ENCODE measurements around the gene USP13. TPM values are rescaled to one million over a fixed set of nuclear protein-coding genes. Genes with fewer than 3 reads are reported as not detected.
A peak's percentile ranks its signal among the peaks of the same experiment; 100 is the strongest.

The USP13 gene
- total RNA-seq, 2 donors from 2014 or later = 4.3 to 6.6 TPM

GRCh38 chr3:179651687-179652446, 973 bp upstream of the USP13 start:
- Histone ChIP-seq H3K27ac (no peak overlapping the region), H3K4me1 (no peaks in the 10 kb centered on the region), H3K27me3 (no peaks in the 10 kb centered on the region), H3K9ac (ENCODE audit: low read depth in 2 of 2, low read length in 2 of 2) (peak overlapping the region in 1 of 2 donors; percentile 58), H3K36me3 (no peaks in the 10 kb centered on the region), H3K4me3 (peak overlapping the region; percentile 66), H3K9me3 (no peaks in the 10 kb centered on the region)
- no peak for DNase-seq
- intact Hi-C loops (cut with DNase I) = no loop called here
- TF ChIP-seq, protein P1, sequence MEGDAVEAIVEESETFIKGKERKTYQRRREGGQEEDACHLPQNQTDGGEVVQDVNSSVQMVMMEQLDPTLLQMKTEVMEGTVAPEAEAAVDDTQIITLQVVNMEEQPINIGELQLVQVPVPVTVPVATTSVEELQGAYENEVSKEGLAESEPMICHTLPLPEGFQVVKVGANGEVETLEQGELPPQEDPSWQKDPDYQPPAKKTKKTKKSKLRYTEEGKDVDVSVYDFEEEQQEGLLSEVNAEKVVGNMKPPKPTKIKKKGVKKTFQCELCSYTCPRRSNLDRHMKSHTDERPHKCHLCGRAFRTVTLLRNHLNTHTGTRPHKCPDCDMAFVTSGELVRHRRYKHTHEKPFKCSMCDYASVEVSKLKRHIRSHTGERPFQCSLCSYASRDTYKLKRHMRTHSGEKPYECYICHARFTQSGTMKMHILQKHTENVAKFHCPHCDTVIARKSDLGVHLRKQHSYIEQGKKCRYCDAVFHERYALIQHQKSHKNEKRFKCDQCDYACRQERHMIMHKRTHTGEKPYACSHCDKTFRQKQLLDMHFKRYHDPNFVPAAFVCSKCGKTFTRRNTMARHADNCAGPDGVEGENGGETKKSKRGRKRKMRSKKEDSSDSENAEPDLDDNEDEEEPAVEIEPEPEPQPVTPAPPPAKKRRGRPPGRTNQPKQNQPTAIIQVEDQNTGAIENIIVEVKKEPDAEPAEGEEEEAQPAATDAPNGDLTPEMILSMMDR (IDR thresholded peaks at IDR 0.05) = no peak

DNA sequence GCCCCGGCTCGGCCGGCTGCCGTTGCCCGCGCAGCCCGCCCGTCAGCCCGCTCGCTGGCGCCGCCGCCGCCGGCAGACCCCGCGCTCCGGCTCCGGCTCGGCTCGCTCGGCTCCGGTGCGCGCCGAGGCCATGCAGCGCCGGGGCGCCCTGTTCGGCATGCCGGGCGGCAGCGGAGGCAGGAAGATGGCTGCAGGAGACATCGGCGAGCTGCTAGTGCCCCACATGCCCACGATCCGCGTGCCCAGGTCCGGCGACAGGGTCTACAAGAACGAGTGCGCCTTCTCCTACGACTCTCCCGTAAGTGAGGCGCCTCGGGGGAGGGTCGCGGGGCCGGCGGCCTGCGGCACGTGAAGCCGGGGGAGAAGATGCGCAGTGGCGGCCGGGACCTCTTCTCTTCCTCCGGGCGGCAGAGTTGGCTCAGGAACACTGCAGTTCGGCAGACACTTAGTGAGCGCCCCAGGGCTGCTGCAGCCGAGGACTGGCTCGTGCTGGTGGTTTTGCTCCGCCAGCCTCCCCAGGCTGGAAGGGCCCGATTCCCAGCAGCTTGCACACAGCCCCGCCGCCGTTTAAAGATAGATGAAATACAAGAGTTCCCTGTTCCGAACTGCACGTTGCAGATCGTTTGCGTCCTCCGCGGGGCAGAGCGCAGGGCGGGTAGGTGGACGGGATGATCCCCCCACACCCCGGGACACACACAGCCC, 407 bp downstream of the USP13 start:
- intact Hi-C loops (cut with DNase I) = no loop called here
- Histone ChIP-seq H3K4me3 (peak overlapping the region; percentile 66), H3K9me3 (no peaks in the 10 kb centered on the region), H3K36me3 (no peaks in the 10 kb centered on the region), H3K27me3 (no peaks in the 10 kb centered on the region), H3K27ac (peak overlapping the region; percentile 61), H3K9ac (ENCODE audit: low read depth in 2 of 2, low read length in 2 of 2) (peak overlapping the region; percentile 51 to 88), H3K4me1 (no peaks in the 10 kb centered on the region)
- DNase-seq = peak; percentile 73
- TF ChIP-seq, protein P1 (IDR thresholded peaks at IDR 0.05) = no peak

DNA sequence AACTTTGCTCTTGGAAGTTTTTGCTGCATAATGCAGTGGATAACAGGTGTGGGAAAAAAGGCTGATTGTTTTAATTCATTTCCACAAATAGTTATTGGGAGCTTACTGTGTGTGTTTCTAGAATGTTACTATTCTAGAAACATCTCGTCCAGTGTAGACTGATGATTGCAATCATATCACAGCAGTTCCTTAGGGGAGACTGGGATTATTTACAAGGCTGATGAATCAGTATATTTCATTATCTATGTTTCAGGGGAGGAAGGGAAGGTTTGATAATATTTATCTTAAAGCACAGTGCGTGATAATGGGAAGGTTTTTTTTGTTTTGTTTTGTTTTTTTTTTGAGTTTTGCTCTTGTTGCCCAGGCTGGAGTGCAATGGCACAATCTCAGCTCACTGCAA, 2.4 kb downstream of the USP13 start:
- no peaks in the 10 kb centered on the region for H3K9me3 ChIP-seq
- TF ChIP-seq, protein P1 (IDR thresholded peaks at IDR 0.05) = no peak
- no peak for DNase-seq
- H3K27me3 ChIP-seq = no peaks in the 10 kb centered on the region
- H3K27ac ChIP-seq = no peak overlapping the region
- no peak overlapping the region for H3K4me3 ChIP-seq
- intact Hi-C loops (cut with DNase I) = no loop called here
- H3K36me3 ChIP-seq = no peaks in the 10 kb centered on the region
- H3K9ac ChIP-seq (ENCODE audit: low read depth in 2 of 2, low read length in 2 of 2) = no peak overlapping the region
- H3K4me1 ChIP-seq = no peaks in the 10 kb centered on the region

- H3K36me3 ChIP-seq = no peaks in the 10 kb centered on the region
- no peak overlapping the region for H3K27ac ChIP-seq
- TF ChIP-seq, protein P1 (IDR thresholded peaks at IDR 0.05) = no peak
- no peak for DNase-seq
- intact Hi-C loops (cut with DNase I) = no loop called here
- H3K4me3 ChIP-seq = no peak overlapping the region
- H3K9ac ChIP-seq (ENCODE audit: low read depth in 2 of 2, low read length in 2 of 2) = no peak overlapping the region
- no peaks in the 10 kb centered on the region for H3K27me3 ChIP-seq
- H3K4me1 ChIP-seq = no peaks in the 10 kb centered on the region
- no peaks in the 10 kb centered on the region for H3K9me3 ChIP-seq
Measured at GRCh38 chr3:179658606-179659005, 5.8 kb downstream of the USP13 start.

- no peak overlapping the region for H3K4me3 ChIP-seq
- TF ChIP-seq, protein P1 (IDR thresholded peaks at IDR 0.05) = no peak
- no peaks in the 10 kb centered on the region for H3K4me1 ChIP-seq
- H3K27ac ChIP-seq = no peak overlapping the region
- DNase-seq = no peak
- intact Hi-C loops (cut with DNase I) = no loop called here
- no peaks in the 10 kb centered on the region for H3K9me3 ChIP-seq
- no peak overlapping the region for H3K9ac ChIP-seq (ENCODE audit: low read depth in 2 of 2, low read length in 2 of 2)
- H3K36me3 ChIP-seq = no peaks in the 10 kb centered on the region
- H3K27me3 ChIP-seq = no peaks in the 10 kb centered on the region
Measured at GRCh38 chr3:179660872-179661271, 8.0 kb downstream of the USP13 start.

All from colonic mucosa (tissue), 4 donors.